HepG2 (cell line): Measurements from ENCODE around the gene ADAM10. TPM values are rescaled to one million over a fixed set of nuclear protein-coding genes. Genes with fewer than 3 reads are reported as not detected.

Source experiments
- ELF3 ChIP-seq: IDR thresholded peaks from 2 replicates; pipeline ENCODE4 v1.6.1; 2016; ENCODE audit warnings: missing genetic modification reagents, missing compliant biosample characterization
- FOXA1 ChIP-seq, 2 experiments: fragments of 450-650 bp in 1 of 2; sonication (generic) in 1 of 2; formaldehyde crosslinking in 1 of 2; IDR thresholded peaks; 2 replicates each; pipeline versions ENCODE4 v1.4.0 to v1.6.1; 2016 to 2020; ENCODE audit warnings: missing genetic modification reagents in 1 of 2
- FOXO1 ChIP-seq: sonication (generic); formaldehyde crosslinking; IDR thresholded peaks from 2 replicates; pipeline ENCODE4 v1.4.0; 2020; ENCODE audit warnings: missing genetic modification reagents
- FOXP1 ChIP-seq, 2 experiments: fragments of 450-650 bp in 1 of 2; IDR thresholded peaks; 2 replicates each; pipeline ENCODE4 v1.6.1; 2017 to 2018; ENCODE audit warnings: antibody characterized with exemption in 1 of 2
- GABPB1 ChIP-seq: IDR thresholded peaks from 2 replicates; pipeline ENCODE4 v1.6.1; 2016; ENCODE audit warnings: mild to moderate bottlenecking, missing genetic modification reagents, moderate library complexity, missing compliant biosample characterization
- GLI4 ChIP-seq: sonication (generic); formaldehyde crosslinking; IDR thresholded peaks from 2 replicates; pipeline ENCODE4 v1.5.1; 2020; ENCODE audit warnings: missing genetic modification reagents, mild to moderate bottlenecking, moderate library complexity, borderline replicate concordance
- HDAC1 ChIP-seq: sonication (generic); formaldehyde crosslinking; IDR thresholded peaks from 2 replicates; pipeline ENCODE4 v1.5.1; 2020; ENCODE audit warnings: mild to moderate bottlenecking, missing genetic modification reagents
- HNRNPL ChIP-seq: fragments of 200-400 bp; formaldehyde crosslinking; IDR thresholded peaks from 2 replicates; pipeline ENCODE4 v1.6.1; 2017; ENCODE audit warnings: mild to moderate bottlenecking, low read depth, low read length
- PLRG1 ChIP-seq: fragments of 450-650 bp; conservative IDR thresholded peaks from 2 replicates; pipeline ENCODE4 v1.6.1; 2016
- RARA ChIP-seq: IDR thresholded peaks from 2 replicates; pipeline ENCODE4 v1.6.1; 2016; ENCODE audit warnings: missing genetic modification reagents, missing compliant biosample characterization
- RCOR2 ChIP-seq: IDR thresholded peaks from 2 replicates; pipeline ENCODE4 v1.6.1; 2016; ENCODE audit warnings: missing biosample characterization, missing genetic modification reagents
- RFX1 ChIP-seq: fragments of 450-650 bp; IDR thresholded peaks from 2 replicates; pipeline ENCODE4 v1.6.1; 2017
- SAP130 ChIP-seq: IDR thresholded peaks from 2 replicates; pipeline ENCODE4 v1.6.1; 2016; ENCODE audit warnings: low read depth
- STAG1 ChIP-seq: sonication (generic); formaldehyde crosslinking; IDR thresholded peaks from 2 replicates; pipeline ENCODE4 v1.4.0; 2020; ENCODE audit warnings: missing genetic modification reagents
- TARDBP ChIP-seq: sonication (generic); formaldehyde crosslinking; IDR thresholded peaks from 2 replicates; pipeline ENCODE4 v1.8.0; 2022; ENCODE audit warnings: mild to moderate bottlenecking, missing genetic modification reagents
- TBX2 ChIP-seq: sonication (generic); formaldehyde crosslinking; IDR thresholded peaks from 2 replicates; pipeline ENCODE4 v1.5.0; 2020; ENCODE audit warnings: missing genetic modification reagents, mild to moderate bottlenecking, borderline replicate concordance
- TCF7 ChIP-seq: sonication (generic); IDR thresholded peaks from 2 replicates; pipeline ENCODE4 v1.6.1; 2016; ENCODE audit warnings: antibody characterized with exemption, low read depth
- ZNF234 ChIP-seq: sonication (generic); formaldehyde crosslinking; conservative IDR thresholded peaks from 2 replicates; pipeline ENCODE4 v1.5.1; 2020; ENCODE audit warnings: mild to moderate bottlenecking, missing genetic modification reagents
- ZNF432 ChIP-seq: sonication (generic); formaldehyde crosslinking; IDR thresholded peaks from 2 replicates; pipeline ENCODE4 v1.5.0; 2020; ENCODE audit warnings: missing genetic modification reagents, mild to moderate bottlenecking, borderline replicate concordance
- ZNF747 ChIP-seq: sonication (generic); formaldehyde crosslinking; IDR thresholded peaks from 2 replicates; pipeline ENCODE4 v1.8.1; 2023; ENCODE audit warnings: missing genetic modification reagents, mild to moderate bottlenecking, borderline replicate concordance
- ZNF788 ChIP-seq: sonication (generic); formaldehyde crosslinking; IDR thresholded peaks from 2 replicates; pipeline ENCODE4 v1.5.0; 2020; ENCODE audit warnings: mild to moderate bottlenecking, missing genetic modification reagents, borderline replicate concordance
- ZNF83 ChIP-seq: sonication (generic); formaldehyde crosslinking; IDR thresholded peaks from 2 replicates; pipeline ENCODE4 v1.4.0; 2020; ENCODE audit warnings: missing genetic modification reagents, mild to moderate bottlenecking, borderline replicate concordance
- ZZZ3 ChIP-seq: sonication (generic); formaldehyde crosslinking; IDR thresholded peaks from 2 replicates; pipeline ENCODE4 v1.4.0; 2020; ENCODE audit warnings: missing genetic modification reagents, mild to moderate bottlenecking, borderline replicate concordance
- polyA plus RNA-seq, 8 experiments: library from polyadenylated mRNA; depleted of rRNA in 3 of 8; stranded (reverse) in 7 of 8; unstranded in 1 of 8; fragments of >200 nt; fragmentation: Illumina TruSeq in 4 of 8; extraction: Trizol in 4 of 8; gene quantifications; 2 replicates each; pipeline versions ENCODE4 v1.2.1 to v1.2.3, GENCODE V29; 2011 to 2016; ENCODE audit warnings: low read depth in 4 of 8, missing spikeins in 1 of 8, mixed read lengths in 1 of 8; ENCODE audit not compliant: insufficient read depth in 1 of 8
- total RNA-seq, 5 experiments: library from RNA; depleted of rRNA; stranded (reverse); fragments of >200 nt; fragmentation: Illumina TruSeq; extraction: Trizol; gene quantifications; 2 replicates each; pipeline ENCODE4 v1.2.3, GENCODE V29; 2016; ENCODE audit warnings: low read depth in 1 of 5
- TF ChIP-seq, protein P1 (sequence below): sonication (generic); formaldehyde crosslinking; IDR thresholded peaks from 2 replicates; pipeline ENCODE4 v1.5.1; 2020; ENCODE audit warnings: mild to moderate bottlenecking, moderate library complexity, missing genetic modification reagents
- TF ChIP-seq, protein P2 (sequence below): sonication (generic); formaldehyde crosslinking; IDR thresholded peaks from 2 replicates; pipeline ENCODE4 v1.5.1; 2020; ENCODE audit warnings: mild to moderate bottlenecking, missing genetic modification reagents, moderate library complexity

ADAM10 gene
- total and polyA plus RNA-seq, 2 of the 13 experiments (the other 11 are each of a cell fraction or from before 2014, with no cell fraction given): 92.7 to 125 TPM

DNA sequence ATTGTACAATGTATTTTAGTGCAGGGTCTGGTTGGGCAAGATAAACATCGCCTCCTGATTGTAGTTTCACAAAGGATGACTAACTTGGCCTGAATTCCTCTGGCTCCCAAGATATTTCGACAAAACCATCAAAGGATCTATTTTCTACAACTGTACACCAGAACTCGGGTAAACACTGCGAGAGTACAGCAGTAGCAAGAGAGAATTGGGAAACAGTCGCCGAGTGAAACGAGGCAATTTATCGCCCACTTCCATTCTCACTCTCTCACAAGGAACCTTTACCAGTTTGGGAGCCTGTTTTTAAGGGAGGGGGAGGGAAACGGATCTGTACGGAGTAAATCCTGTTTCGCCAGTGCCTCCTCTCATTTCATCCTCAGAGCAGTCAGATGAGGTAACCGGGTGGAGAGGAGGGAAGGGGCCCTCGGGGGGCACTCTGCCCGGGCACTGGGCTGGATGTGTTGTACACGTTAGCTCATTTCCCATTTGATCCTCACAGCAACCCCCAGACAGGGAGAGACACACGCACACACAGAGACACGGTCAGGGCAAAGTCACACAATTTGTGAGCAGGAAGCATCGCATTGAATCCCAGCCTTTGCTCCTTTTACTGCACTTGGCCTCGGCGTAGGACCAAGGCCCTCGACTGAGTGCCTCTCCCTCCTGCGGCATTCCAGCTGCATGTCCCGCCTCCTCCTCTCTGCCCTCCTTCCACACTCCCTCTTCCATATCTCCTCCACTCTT lies 197.6 kb downstream of the ADAM10 start (continued):
- TF ChIP-seq, protein P1, sequence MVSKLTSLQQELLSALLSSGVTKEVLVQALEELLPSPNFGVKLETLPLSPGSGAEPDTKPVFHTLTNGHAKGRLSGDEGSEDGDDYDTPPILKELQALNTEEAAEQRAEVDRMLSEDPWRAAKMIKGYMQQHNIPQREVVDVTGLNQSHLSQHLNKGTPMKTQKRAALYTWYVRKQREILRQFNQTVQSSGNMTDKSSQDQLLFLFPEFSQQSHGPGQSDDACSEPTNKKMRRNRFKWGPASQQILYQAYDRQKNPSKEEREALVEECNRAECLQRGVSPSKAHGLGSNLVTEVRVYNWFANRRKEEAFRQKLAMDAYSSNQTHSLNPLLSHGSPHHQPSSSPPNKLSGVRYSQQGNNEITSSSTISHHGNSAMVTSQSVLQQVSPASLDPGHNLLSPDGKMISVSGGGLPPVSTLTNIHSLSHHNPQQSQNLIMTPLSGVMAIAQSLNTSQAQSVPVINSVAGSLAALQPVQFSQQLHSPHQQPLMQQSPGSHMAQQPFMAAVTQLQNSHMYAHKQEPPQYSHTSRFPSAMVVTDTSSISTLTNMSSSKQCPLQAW (CRISPR knock-in tag): peak; percentile 58; the same call in 1 of the 2 replicates
- TF ChIP-seq RCOR2 (CRISPR knock-in tag) (0 out of 2 replicates have a peak, but pooled peaks have one; percentile 58), TCF7 (peak; percentile 60), RARA (peak; percentile 11; the same call in 1 of the 2 replicates), GABPB1 (CRISPR knock-in tag) (peak; percentile 13; the same call in 1 of the 2 replicates), ZNF747 (peak; percentile 70; the same call in 1 of the 2 replicates), RFX1 (no peak), FOXO1 (CRISPR knock-in tag) (0 out of 2 replicates have a peak, but pooled peaks have one; percentile 60), FOXA1 (IDR thresholded peaks at IDR 0.05) (no peak), FOXA1 (CRISPR knock-in tag; IDR thresholded peaks at IDR 0.05) (peak; percentile 77), PLRG1 (no peak), STAG1 (0 out of 2 replicates have a peak, but pooled peaks have one; percentile 1), HNRNPL (0 out of 2 replicates have a peak, but pooled peaks have one; percentile 49), FOXP1 (IDR thresholded peaks at IDR 0.05) (peak; percentile 73), FOXP1 (CRISPR knock-in tag; IDR thresholded peaks at IDR 0.05) (peak; percentile 70), ELF3 (peak; percentile 40; the same call in 1 of the 2 replicates), ZNF432 (CRISPR knock-in tag) (no peak), SAP130 (CRISPR knock-in tag) (peak; percentile 22; the same call in 1 of the 2 replicates), TARDBP (0 out of 2 replicates have a peak, but pooled peaks have one; percentile 38), ZNF788 (CRISPR knock-in tag) (peak; percentile 60; the same call in 1 of the 2 replicates), TBX2 (CRISPR knock-in tag) (peak; percentile 65; the same call in 1 of the 2 replicates), ZNF234 (no peak), ZNF83 (no peak), GLI4 (CRISPR knock-in tag) (no peak), ZZZ3 (CRISPR knock-in tag) (no peak), HDAC1 (0 out of 2 replicates have a peak, but pooled peaks have one; percentile 38)
- TF ChIP-seq, protein P2, sequence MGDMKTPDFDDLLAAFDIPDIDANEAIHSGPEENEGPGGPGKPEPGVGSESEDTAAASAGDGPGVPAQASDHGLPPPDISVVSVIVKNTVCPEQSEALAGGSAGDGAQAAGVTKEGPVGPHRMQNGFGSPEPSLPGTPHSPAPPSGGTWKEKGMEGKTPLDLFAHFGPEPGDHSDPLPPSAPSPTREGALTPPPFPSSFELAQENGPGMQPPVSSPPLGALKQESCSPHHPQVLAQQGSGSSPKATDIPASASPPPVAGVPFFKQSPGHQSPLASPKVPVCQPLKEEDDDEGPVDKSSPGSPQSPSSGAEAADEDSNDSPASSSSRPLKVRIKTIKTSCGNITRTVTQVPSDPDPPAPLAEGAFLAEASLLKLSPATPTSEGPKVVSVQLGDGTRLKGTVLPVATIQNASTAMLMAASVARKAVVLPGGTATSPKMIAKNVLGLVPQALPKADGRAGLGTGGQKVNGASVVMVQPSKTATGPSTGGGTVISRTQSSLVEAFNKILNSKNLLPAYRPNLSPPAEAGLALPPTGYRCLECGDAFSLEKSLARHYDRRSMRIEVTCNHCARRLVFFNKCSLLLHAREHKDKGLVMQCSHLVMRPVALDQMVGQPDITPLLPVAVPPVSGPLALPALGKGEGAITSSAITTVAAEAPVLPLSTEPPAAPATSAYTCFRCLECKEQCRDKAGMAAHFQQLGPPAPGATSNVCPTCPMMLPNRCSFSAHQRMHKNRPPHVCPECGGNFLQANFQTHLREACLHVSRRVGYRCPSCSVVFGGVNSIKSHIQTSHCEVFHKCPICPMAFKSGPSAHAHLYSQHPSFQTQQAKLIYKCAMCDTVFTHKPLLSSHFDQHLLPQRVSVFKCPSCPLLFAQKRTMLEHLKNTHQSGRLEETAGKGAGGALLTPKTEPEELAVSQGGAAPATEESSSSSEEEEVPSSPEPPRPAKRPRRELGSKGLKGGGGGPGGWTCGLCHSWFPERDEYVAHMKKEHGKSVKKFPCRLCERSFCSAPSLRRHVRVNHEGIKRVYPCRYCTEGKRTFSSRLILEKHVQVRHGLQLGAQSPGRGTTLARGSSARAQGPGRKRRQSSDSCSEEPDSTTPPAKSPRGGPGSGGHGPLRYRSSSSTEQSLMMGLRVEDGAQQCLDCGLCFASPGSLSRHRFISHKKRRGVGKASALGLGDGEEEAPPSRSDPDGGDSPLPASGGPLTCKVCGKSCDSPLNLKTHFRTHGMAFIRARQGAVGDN (CRISPR knock-in tag): peak; percentile 78
